ENCODE data around the gene TEX51. TPM values are rescaled to one million over a fixed set of nuclear protein-coding genes. Genes with fewer than 3 reads are reported as not detected.

TEX51 gene
- total RNA-seq, 1 donor from 2014 or later = not detected

DNA sequence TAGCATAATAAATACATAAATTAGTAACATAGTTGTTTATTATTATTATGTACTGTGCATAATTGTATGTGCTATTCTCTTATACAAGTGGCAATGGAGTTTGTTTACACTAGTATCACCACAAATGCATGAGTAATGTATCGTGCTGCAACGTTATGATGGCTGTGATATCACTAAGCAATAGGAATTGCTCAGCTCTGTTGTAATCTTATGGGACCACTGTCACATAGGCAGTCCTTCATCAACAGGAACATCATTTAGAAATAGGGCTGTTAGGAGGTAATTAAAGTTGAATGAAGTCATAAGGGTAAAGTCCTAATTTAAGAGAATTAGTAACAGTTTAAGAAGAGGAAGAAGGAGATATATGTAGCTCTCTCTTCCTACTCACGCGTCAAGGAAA lies 33.8 kb downstream of the TEX51 start:
- H3K4me3 Mint-ChIP-seq = no peak overlapping the region
- H3K4me1 Mint-ChIP-seq = peaks cover 1% of the 10 kb centered on the region
- no peak overlapping the region for H3K27ac Mint-ChIP-seq
- H3K9me3 Mint-ChIP-seq = no peaks in the 10 kb centered on the region
- intact Hi-C loops (cut with micrococcal nuclease) = no loop called here
- H3K27me3 Mint-ChIP-seq = peaks cover 24% of the 10 kb centered on the region
- no peaks in the 10 kb centered on the region for H3K36me3 Mint-ChIP-seq (ENCODE audit: low read depth)
- DNase-seq = no peak

DNA sequence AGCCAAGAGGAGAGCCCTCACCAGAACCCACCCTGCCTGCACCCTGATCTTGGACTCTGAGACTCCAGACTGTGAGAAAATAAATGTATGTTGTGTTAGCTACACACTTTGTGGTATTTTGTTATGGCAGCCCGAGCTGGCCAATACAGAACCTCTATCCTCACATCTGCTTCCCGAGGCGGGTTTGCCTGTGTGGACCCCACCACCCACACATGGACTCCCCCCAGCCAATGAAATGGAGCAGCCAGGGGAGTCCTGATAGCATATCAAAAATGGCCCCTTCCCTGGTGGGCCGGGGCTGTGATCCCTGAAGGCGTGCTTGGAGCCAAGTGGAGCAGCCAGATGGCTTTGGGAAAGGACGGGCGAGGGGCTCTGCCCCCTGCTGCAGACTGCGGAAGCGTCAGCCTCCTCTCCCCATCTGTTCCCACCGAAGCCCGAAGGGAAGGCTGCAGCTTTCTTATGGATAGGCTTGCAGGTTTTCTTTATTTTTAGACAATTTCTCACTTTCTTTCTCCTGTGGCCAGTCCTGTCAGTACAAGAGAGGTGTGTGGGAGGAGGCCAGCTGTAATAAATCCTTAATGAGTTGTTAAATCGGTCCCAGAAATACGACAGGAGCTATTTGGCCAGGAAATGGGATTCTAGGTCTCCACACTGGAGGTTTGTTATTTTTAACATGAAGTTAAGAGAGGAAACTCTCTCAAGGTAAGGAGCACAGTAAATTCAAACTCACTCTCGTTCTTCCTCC lies 34.4 kb downstream of the TEX51 start:
- no peak overlapping the region for H3K4me3 Mint-ChIP-seq
- H3K9me3 Mint-ChIP-seq = no peaks in the 10 kb centered on the region
- H3K27me3 Mint-ChIP-seq = peaks cover 19% of the 10 kb centered on the region
- H3K27ac Mint-ChIP-seq = no peak overlapping the region
- no peaks in the 10 kb centered on the region for H3K36me3 Mint-ChIP-seq (ENCODE audit: low read depth)
- intact Hi-C loops (cut with micrococcal nuclease) = no loop called here
- no peak for DNase-seq
- H3K4me1 Mint-ChIP-seq = peaks cover 1% of the 10 kb centered on the region

DNA sequence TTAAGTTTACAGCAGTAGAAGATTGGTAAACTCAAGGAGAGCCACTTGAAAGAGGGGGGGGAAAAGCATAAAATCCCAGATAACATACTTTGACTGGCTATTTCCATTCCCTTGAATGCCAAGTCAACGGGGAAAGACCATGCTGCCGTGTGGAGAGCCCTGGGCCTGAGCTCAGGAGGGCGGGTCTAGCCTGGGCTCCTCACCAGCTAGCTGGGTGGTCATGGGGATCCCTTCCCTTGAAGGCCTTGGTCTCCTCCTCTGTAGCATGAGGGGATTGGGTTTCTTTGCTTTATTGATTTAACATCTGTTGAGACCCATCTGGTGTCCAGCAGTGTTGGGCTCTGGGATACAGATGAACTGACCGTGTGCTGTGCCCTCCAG lies 35.0 kb downstream of the TEX51 start:
- Mint-ChIP-seq H3K36me3 (ENCODE audit: low read depth) (no peaks in the 10 kb centered on the region), H3K27me3 (peaks cover 17% of the 10 kb centered on the region), H3K4me1 (peaks cover 1% of the 10 kb centered on the region), H3K4me3 (no peak overlapping the region), H3K27ac (no peak overlapping the region), H3K9me3 (no peaks in the 10 kb centered on the region)
- intact Hi-C loops (cut with micrococcal nuclease) = no loop called here
- no peak for DNase-seq

DNA sequence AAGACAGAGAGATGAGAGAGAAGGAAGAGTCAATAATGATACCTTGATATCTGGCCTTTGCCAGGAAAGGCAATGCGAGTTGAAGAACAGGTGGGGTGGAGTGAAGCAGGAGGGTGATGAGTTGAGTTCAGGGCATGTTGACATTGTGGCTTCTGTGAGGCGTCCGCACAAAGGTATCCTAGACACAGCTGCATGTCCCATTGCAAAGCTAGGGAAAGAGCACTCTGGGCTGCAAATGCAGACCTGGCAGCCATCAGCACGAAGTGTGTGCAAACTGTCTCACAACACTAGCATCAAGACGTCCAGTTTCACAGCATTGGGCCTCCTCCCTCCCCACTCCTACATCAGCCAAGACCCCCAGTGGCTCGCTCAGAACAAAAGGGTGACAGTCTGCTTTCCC lies 36.1 kb downstream of the TEX51 start:
- no peaks in the 10 kb centered on the region for H3K9me3 Mint-ChIP-seq
- intact Hi-C loops (cut with micrococcal nuclease) = no loop called here
- H3K27me3 Mint-ChIP-seq = peaks cover 13% of the 10 kb centered on the region
- no peak overlapping the region for H3K4me3 Mint-ChIP-seq
- H3K36me3 Mint-ChIP-seq (ENCODE audit: low read depth) = no peaks in the 10 kb centered on the region
- H3K4me1 Mint-ChIP-seq = no peaks in the 10 kb centered on the region
- H3K27ac Mint-ChIP-seq = no peak overlapping the region
- DNase-seq = no peak

DNA sequence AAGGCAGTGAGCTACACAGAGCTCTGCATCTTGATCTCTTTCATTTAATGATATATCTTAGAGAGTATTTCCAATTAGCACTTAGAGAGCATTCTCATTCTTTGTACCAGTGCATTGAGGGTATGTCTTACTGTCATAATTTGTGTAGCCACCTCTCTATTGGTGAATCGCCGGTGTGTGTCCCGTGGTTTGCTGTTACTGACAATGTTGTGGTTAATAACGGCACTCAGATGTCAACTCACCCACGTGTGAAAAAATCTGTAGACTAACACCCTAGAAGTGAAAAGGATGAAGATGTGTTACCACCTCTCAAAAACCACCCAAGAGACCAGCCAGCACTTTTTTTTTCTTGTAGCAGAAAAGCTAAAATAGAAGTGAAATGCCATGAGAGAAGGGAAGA lies 37.1 kb downstream of the TEX51 start:
- H3K9me3 Mint-ChIP-seq = no peaks in the 10 kb centered on the region
- no peak overlapping the region for H3K27ac Mint-ChIP-seq
- no peaks in the 10 kb centered on the region for H3K36me3 Mint-ChIP-seq (ENCODE audit: low read depth)
- intact Hi-C loops (cut with micrococcal nuclease) = no loop called here
- H3K27me3 Mint-ChIP-seq = peaks cover 9% of the 10 kb centered on the region
- H3K4me1 Mint-ChIP-seq = no peaks in the 10 kb centered on the region
- no peak for DNase-seq
- no peak overlapping the region for H3K4me3 Mint-ChIP-seq

DNA sequence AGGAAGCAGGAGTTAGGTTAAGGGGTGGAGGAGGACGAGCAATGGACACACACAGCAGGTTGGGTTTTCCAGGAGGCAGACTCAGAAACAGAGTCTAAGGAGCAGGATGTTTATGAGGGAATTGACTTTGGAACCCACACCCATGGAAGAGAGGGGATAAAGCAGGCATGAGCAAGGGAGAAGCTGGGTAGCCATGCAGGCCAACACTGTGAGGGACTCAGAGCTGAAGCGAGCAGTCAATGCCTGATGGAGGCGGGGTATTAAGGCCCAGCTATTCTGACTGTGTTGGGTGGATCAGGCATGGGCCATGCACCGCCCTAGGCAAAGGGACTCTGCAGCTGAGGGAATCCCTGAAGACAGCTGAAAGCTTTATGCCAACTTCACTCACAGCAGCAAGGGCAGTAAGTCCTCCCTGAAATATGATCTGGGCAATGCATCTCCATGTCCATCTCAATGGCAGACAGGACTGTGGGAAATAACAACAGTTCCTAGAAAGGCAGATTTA lies 37.6 kb downstream of the TEX51 start:
- Mint-ChIP-seq H3K36me3 (ENCODE audit: low read depth) (no peaks in the 10 kb centered on the region), H3K4me3 (no peak overlapping the region), H3K27me3 (peaks cover 9% of the 10 kb centered on the region), H3K9me3 (no peaks in the 10 kb centered on the region), H3K4me1 (no peaks in the 10 kb centered on the region), H3K27ac (no peak overlapping the region)
- DNase-seq = no peak
- intact Hi-C loops (cut with micrococcal nuclease) = no loop called here

DNA sequence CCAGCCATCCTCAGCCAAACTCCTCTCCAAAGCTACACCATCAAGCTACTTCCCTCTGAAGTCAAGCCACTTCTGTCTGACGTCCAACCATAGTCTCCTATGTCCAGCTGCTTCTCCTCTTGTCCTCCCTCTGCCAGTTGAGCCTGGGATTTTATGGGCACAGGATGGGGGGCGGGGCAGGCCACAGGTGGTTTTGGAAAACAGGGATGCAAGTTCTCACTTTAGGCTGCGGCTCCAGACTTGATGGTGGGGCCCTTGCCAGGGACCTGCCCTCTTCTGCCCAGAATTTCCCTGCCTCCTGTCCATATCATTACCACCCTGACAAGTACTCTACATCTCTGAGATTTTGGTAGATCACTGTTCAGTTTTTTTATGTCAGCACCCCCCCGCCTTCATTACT lies 41.6 kb downstream of the TEX51 start:
- no peak for DNase-seq
- peaks cover 8% of the 10 kb centered on the region for H3K9me3 Mint-ChIP-seq
- no peaks in the 10 kb centered on the region for H3K36me3 Mint-ChIP-seq (ENCODE audit: low read depth)
- H3K4me1 Mint-ChIP-seq = no peaks in the 10 kb centered on the region
- H3K27me3 Mint-ChIP-seq = peaks cover 12% of the 10 kb centered on the region
- intact Hi-C loops (cut with micrococcal nuclease) = no loop called here
- no peak overlapping the region for H3K4me3 Mint-ChIP-seq
- no peak overlapping the region for H3K27ac Mint-ChIP-seq

DNA sequence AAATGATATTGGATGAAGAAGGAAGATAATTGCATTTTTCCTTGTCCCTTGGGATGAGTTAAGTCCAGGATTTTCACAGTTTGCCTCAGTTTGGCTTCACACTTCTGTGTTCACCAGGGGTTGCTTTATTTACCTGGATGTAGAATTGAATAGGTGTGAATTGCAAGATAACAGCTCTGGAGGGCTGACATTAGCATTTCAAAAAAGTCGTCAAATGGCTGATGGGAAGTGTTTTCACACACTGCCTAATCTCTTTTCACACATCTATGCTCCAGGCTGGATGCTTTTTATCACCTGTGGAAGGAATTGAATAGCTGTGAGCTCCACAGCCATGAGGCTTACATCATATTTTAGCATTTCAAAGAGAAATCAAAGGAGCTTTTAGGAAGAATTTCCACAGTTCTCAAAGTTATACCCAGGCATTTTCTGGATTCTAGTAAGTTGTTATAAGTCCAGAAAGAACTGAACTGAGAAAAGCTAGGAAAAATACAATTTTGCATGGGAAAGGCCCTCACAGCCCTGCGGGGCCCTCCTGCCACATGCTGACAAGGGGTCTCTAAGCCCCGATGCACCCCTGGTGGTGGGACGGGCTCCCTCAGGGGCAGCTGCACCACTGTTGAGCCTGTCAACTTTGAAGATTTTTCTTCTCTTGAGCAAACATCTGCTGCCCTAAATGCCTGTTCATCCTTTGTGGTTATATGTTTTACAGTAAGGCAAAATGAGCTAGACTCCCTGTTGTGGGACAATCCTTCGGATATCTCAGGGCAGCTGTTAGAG lies 43.9 kb downstream of the TEX51 start:
- Mint-ChIP-seq H3K27ac (no peak overlapping the region), H3K36me3 (ENCODE audit: low read depth) (no peaks in the 10 kb centered on the region), H3K9me3 (peaks cover 8% of the 10 kb centered on the region), H3K4me3 (no peak overlapping the region), H3K27me3 (peaks cover 6% of the 10 kb centered on the region), H3K4me1 (no peaks in the 10 kb centered on the region)
- intact Hi-C loops (cut with micrococcal nuclease) = no loop called here
- DNase-seq = peak; percentile 38

DNA sequence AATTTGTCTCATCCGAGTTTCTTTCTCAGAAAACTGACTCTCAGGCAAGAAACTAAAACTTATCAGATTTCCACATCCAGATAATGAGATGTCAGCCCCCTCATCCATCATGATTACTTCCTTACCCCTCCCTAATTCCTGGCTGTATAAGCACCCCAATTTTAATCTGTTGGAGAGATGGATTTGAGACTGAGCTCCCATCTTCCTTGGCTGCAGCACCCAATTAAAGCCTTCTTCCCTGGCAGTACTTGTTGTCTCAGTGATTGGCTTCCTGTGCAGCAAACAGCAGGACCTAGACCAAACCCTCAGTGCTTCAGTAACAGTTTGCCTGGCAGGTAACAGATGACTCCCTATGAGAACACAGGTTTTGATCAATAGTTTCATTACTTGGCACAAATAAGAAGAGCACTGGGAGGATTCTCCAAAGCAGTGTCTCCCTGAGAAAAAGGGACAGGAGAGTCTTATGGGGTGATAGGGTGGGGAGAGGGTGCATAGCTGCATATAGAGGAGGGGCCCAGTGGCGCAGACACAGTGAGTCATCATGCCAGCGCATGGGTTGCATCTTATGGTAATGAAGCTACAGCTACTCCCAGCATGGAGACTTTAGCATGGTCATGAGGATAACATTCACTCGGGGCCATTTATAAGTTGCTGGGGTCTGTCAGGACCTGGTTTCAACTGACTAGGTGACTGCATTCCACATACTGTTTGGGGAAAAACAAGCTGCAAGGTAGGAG lies 45.1 kb downstream of the TEX51 start:
- Mint-ChIP-seq H3K9me3 (peaks cover 8% of the 10 kb centered on the region), H3K27ac (no peak overlapping the region)
- intact Hi-C loops (cut with micrococcal nuclease) = no loop called here

DNA sequence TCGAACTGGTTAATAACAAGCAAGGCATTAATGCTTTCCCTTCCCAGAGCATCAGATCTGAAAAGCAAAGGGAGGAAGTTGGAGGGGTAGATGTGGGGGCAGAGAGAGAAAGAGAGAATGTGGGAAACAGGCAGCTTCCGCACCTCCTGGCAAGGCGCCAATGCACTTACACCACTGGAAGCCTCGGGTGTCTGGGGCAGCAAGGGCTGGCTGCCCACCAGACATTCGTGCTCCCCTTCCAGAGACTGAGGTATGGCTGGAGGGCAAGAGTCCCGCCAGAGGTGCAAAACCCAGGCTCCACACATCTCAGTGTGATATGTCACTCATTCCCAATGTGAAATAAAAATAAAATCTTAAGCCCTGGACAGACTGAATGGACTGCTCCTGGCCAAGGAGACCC lies 46.4 kb downstream of the TEX51 start:
- no peaks in the 10 kb centered on the region for H3K36me3 Mint-ChIP-seq (ENCODE audit: low read depth)
- no peak overlapping the region for H3K4me3 Mint-ChIP-seq

More for the DNA sequence above, 45.1 kb downstream of the TEX51 start:
- no peak overlapping the region for H3K4me3 Mint-ChIP-seq
- H3K27me3 Mint-ChIP-seq = peaks cover 6% of the 10 kb centered on the region
- peak; percentile 27 for DNase-seq
- H3K36me3 Mint-ChIP-seq (ENCODE audit: low read depth) = no peaks in the 10 kb centered on the region
- no peaks in the 10 kb centered on the region for H3K4me1 Mint-ChIP-seq

DNA sequence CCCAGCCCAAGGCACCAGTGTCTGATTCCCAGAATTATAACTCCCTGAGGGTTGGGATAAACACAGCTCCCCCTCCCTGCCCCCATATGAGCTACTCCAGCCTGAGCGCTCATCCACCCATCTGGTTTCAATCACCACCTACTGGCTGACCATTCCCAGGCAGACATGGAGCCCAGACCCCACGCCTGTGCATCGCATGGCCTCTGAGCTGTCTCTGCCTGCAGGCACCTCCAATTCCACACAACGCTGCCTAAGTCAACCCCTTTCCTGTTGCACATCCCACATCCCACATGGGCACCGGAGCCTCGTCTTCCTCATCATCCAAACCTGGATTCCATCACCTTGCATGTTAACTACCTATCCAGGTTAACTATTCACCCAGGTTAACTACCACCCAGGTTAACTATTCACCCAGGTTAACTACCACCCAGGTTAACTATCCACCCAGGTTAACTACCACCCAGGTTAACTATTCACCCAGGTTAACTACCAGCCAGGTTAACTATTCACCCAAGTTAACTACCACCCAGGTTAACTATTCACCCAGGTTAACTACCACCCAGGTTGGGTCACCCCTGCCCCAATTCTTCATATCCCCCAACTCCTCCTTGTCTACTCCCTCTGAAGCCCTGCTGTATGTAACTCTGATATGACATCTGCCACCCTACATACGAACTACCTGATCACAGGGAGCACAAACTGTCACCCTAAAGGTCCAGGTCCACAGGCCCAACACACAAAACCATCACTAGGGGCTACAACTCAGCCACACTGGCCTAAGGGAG lies 47.8 kb downstream of the TEX51 start:
- no peaks in the 10 kb centered on the region for H3K4me1 Mint-ChIP-seq
- H3K36me3 Mint-ChIP-seq (ENCODE audit: low read depth) = no peaks in the 10 kb centered on the region
- peaks cover 8% of the 10 kb centered on the region for H3K9me3 Mint-ChIP-seq
- intact Hi-C loops (cut with micrococcal nuclease) = no loop called here
- no peak overlapping the region for H3K27ac Mint-ChIP-seq
- DNase-seq = no peak
- peaks cover 3% of the 10 kb centered on the region for H3K27me3 Mint-ChIP-seq
- H3K4me3 Mint-ChIP-seq = no peak overlapping the region

More for the DNA sequence above, 46.4 kb downstream of the TEX51 start:
- DNase-seq = no peak
- peaks cover 8% of the 10 kb centered on the region for H3K9me3 Mint-ChIP-seq
- H3K27me3 Mint-ChIP-seq = peaks cover 3% of the 10 kb centered on the region
- no peaks in the 10 kb centered on the region for H3K4me1 Mint-ChIP-seq
- intact Hi-C loops (cut with micrococcal nuclease) = no loop called here
- H3K27ac Mint-ChIP-seq = no peak overlapping the region

DNA sequence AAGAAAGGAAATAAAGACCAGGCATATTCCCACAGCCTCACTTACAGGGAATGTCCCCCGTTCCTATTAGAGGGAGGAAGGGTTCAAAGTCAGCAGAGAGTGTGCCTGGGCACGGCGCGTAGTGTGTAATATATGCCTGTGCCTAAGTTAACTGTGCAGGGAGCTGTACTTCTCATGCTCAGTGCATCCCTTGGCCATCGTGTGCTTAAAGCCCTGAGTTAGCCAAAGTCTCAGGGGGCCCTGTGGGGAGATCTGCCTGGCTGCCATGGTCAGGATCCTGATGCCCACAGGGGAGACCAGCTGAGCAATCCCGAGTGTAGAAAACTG lies 48.4 kb downstream of the TEX51 start:
- peaks cover 3% of the 10 kb centered on the region for H3K27me3 Mint-ChIP-seq
- no peaks in the 10 kb centered on the region for H3K4me1 Mint-ChIP-seq
- peaks cover 8% of the 10 kb centered on the region for H3K9me3 Mint-ChIP-seq
- H3K27ac Mint-ChIP-seq = no peak overlapping the region
- no peaks in the 10 kb centered on the region for H3K36me3 Mint-ChIP-seq (ENCODE audit: low read depth)
- H3K4me3 Mint-ChIP-seq = no peak overlapping the region
- intact Hi-C loops (cut with micrococcal nuclease) = no loop called here
- no peak for DNase-seq

DNA sequence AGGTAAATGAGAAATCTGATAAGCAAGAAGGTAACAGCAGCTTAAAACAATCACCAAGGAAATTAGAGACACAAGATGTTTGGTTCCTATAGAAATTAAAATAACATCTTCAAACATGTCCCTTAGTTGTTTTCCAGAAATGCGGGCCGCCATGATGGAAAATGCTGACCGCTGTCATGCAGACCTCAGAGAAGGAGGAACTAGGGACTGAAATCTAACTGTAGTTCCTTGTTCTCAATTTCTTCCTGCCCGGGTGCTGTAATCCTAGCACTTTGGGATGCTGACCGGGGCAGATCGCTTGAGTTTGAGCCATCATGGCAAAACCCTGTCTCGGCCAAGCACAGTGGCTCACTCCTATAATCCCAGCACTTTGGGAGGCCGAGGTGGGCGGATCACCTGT lies 51.1 kb downstream of the TEX51 start:
- DNase-seq = no peak
- Mint-ChIP-seq H3K4me1 (no peaks in the 10 kb centered on the region), H3K9me3 (no peaks in the 10 kb centered on the region)

More for the DNA sequence above, 51.1 kb downstream of the TEX51 start:
- Mint-ChIP-seq H3K27me3 (peaks cover 4% of the 10 kb centered on the region), H3K36me3 (ENCODE audit: low read depth) (no peaks in the 10 kb centered on the region), H3K27ac (no peak overlapping the region), H3K4me3 (no peak overlapping the region)
- intact Hi-C loops (cut with micrococcal nuclease) = no loop called here
